Measurements from ENCODE around the gene RCC1.
A peak's percentile ranks its signal among the peaks of the same experiment; 100 is the strongest.
"Not testable (repeated sequence)": the region's sequence is repeated elsewhere in the genome, so short reads cannot be mapped to it uniquely, and the experiment has no call there.

RCC1 gene

DNA sequence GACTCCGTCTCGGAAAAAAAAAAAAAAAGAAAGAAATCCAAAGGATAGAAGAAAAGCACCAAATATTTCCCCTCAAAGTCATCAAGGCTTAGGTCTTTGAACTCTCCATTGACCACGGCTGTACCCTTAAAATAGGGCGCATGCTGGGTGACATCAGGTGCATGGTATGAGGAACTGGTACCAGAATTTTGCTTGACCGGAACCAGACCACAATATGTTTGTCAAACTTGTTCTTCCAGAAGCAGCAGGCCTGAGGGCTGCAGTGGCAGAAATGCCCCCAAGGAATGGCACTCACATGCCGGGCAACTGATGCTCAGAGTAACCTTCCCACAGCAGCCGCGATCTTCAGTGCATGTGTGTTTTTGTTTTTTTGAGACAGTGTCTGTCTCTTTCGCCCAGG, 21.0 kb downstream of the RCC1 start:
- no peak overlapping the region for H3K4me3 ChIP-seq (ENCODE audit: insufficient read length, low read depth)

DNA sequence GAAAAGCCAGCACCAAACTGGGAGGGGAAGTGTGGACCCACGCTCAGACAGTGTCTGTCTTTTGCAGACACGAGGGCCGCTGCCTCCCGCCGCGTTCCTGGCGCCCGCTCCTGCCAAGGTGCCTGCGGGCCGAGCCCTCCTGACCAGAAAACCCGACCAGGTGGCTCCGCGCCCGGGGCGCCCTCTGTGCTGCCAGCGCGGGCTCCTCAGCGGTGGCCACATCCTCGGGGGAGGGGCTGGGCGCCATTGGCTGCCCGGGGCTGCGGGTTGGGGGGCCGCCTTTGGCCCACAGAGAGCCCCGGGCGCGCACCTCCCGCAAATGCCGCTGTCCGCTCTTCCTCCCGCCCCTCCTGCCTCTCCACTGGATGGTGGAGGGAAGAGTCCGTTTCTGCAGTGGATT, 24.6 kb downstream of the RCC1 start:
- H3K36me3 ChIP-seq (ENCODE audit: insufficient read depth, insufficient read length, low read length), result peaks cover 68% of the 10 kb centered on the region
- H3K9me3 ChIP-seq (ENCODE audit: insufficient read depth, low read length), result no peaks in the 10 kb centered on the region
- no peak overlapping the region for H3K4me3 ChIP-seq (ENCODE audit: insufficient read length, low read depth)

More for the DNA sequence above, 21.0 kb downstream of the RCC1 start:
- Histone ChIP-seq H3K4me1 (ENCODE audit: insufficient read depth, insufficient read length) (peaks cover 12% of the 10 kb centered on the region), H3K27me3 (ENCODE audit: insufficient read depth, insufficient read length) (no peaks in the 10 kb centered on the region), H3K9me3 (ENCODE audit: insufficient read depth, low read length) (no peaks in the 10 kb centered on the region), H3K9ac (ENCODE audit: insufficient read length, low read depth) (no peak overlapping the region), H3K36me3 (ENCODE audit: insufficient read depth, insufficient read length, low read length) (peaks cover 76% of the 10 kb centered on the region)
- DNase-seq (ENCODE audit: low read depth, low spot score), result no peak
- TF ChIP-seq YY1 (IDR thresholded peaks at IDR 0.05; ENCODE audit: insufficient read depth, insufficient read length) (no peak), ZNF274 (IDR thresholded peaks at IDR 0.05; ENCODE audit: low read depth, low read length) (no peak), SUZ12 (IDR thresholded peaks at IDR 0.05; ENCODE audit: extremely low read depth, insufficient read depth, insufficient read length) (no peak)

DNA sequence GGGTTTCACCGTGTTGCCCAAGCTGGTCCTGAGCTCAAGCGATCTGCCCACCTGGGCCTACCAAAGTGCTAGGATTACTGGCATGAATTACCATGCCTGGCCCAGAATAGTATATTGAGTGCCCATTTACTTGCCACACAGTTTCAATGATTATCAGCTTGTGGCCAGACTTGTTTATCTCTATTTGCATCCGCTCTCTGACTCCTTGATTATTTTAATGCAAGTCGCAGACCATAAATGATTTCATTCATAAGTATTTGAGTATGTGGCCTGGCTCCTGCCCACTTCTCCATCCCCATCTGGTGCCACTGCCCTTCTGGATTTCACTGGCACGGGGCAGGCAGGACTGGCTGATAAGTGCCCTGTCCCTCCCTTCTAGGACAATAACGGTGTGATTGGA, 28.8 kb downstream of the RCC1 start:
- Histone ChIP-seq H3K9ac (ENCODE audit: insufficient read length, low read depth) (no peak overlapping the region), H3K4me3 (ENCODE audit: insufficient read length, low read depth) (no peak overlapping the region), H3K27me3 (ENCODE audit: insufficient read depth, insufficient read length) (no peaks in the 10 kb centered on the region), H3K9me3 (ENCODE audit: insufficient read depth, low read length) (no peaks in the 10 kb centered on the region), H3K36me3 (ENCODE audit: insufficient read depth, insufficient read length, low read length) (peaks cover 81% of the 10 kb centered on the region), H3K4me1 (ENCODE audit: insufficient read depth, insufficient read length) (no peaks in the 10 kb centered on the region)
- no peak for TF ChIP-seq YY1 (IDR thresholded peaks at IDR 0.05; ENCODE audit: insufficient read depth, insufficient read length)
- no peak for TF ChIP-seq SUZ12 (IDR thresholded peaks at IDR 0.05; ENCODE audit: extremely low read depth, insufficient read depth, insufficient read length)
- no peak for TF ChIP-seq ZNF274 (IDR thresholded peaks at IDR 0.05; ENCODE audit: low read depth, low read length)
- DNase-seq (ENCODE audit: low read depth, low spot score), result no peak

More for the DNA sequence above, 24.6 kb downstream of the RCC1 start:
- peaks cover 3% of the 10 kb centered on the region for H3K4me1 ChIP-seq (ENCODE audit: insufficient read depth, insufficient read length)
- no peak overlapping the region for H3K9ac ChIP-seq (ENCODE audit: insufficient read length, low read depth)
- TF ChIP-seq ZNF274 (IDR thresholded peaks at IDR 0.05; ENCODE audit: low read depth, low read length) (no peak), SUZ12 (IDR thresholded peaks at IDR 0.05; ENCODE audit: extremely low read depth, insufficient read depth, insufficient read length) (no peak), YY1 (IDR thresholded peaks at IDR 0.05; ENCODE audit: insufficient read depth, insufficient read length) (no peak)
- H3K27me3 ChIP-seq (ENCODE audit: insufficient read depth, insufficient read length), result no peaks in the 10 kb centered on the region
- no peak for DNase-seq (ENCODE audit: low read depth, low spot score)

DNA sequence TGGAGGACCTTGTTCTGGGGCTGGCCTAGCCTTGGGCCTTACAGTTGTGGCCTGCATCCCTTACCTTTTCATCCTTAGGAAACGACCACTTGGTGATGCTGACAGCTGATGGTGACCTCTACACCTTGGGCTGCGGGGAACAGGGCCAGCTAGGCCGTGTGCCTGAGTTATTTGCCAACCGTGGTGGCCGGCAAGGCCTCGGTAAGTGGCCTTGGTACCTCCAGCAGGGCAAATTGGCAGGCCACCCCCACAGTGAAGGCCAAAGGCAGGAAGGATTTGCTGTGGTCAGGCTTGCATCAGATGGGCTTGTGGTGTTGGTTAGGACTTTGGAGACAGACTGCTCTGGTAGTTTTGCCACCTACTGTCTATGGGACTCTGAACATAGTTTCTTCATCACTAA, 29.3 kb downstream of the RCC1 start:
- TF ChIP-seq SUZ12 (IDR thresholded peaks at IDR 0.05; ENCODE audit: extremely low read depth, insufficient read depth, insufficient read length) (no peak), ZNF274 (IDR thresholded peaks at IDR 0.05; ENCODE audit: low read depth, low read length) (no peak), YY1 (IDR thresholded peaks at IDR 0.05; ENCODE audit: insufficient read depth, insufficient read length) (no peak)
- Histone ChIP-seq H3K4me1 (ENCODE audit: insufficient read depth, insufficient read length) (no peaks in the 10 kb centered on the region), H3K9me3 (ENCODE audit: insufficient read depth, low read length) (no peaks in the 10 kb centered on the region), H3K9ac (ENCODE audit: insufficient read length, low read depth) (no peak overlapping the region), H3K36me3 (ENCODE audit: insufficient read depth, insufficient read length, low read length) (peaks cover 76% of the 10 kb centered on the region), H3K27me3 (ENCODE audit: insufficient read depth, insufficient read length) (no peaks in the 10 kb centered on the region), H3K4me3 (ENCODE audit: insufficient read length, low read depth) (no peak overlapping the region)
- DNase-seq (ENCODE audit: low read depth, low spot score), result no peak

DNA sequence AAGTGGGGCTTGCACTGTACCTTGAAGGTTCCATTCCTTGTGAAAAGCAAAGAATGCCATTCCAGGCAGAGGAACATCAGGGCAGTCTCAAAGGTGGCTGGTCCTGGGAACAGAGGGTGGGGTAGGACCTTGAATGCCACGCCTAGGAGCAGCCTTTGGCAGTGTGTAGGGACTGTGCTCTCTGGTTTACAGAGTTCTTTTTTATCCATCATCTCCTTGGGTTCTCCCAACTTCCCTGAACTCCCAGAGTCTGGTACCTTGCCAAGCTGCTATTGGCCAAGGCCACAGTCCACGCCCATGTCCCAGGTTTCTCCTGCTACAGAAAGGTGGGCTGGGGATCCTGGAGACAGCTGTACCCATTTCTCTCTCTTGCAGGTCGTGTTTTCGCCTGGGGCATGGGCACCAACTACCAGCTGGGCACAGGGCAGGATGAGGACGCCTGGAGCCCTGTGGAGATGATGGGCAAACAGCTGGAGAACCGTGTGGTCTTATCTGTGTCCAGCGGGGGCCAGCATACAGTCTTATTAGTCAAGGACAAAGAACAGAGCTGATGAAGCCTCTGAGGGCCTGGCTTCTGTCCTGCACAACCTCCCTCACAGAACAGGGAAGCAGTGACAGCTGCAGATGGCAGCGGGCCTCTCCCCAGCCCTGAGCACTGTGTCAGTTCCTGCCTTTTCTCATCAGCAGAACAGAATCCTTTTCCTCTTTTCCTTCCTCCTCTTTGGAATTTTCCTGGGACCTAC, 31.8 kb downstream of the RCC1 start:
- Histone ChIP-seq H3K9me3 (ENCODE audit: insufficient read depth, low read length) (no peaks in the 10 kb centered on the region), H3K9ac (ENCODE audit: insufficient read length, low read depth) (no peak overlapping the region), H3K36me3 (ENCODE audit: insufficient read depth, insufficient read length, low read length) (peaks cover 57% of the 10 kb centered on the region), H3K27me3 (ENCODE audit: insufficient read depth, insufficient read length) (no peaks in the 10 kb centered on the region), H3K4me3 (ENCODE audit: insufficient read length, low read depth) (no peak overlapping the region), H3K4me1 (ENCODE audit: insufficient read depth, insufficient read length) (no peaks in the 10 kb centered on the region)
- TF ChIP-seq SUZ12 (IDR thresholded peaks at IDR 0.05; ENCODE audit: extremely low read depth, insufficient read depth, insufficient read length), result no peak
- no peak for TF ChIP-seq ZNF274 (IDR thresholded peaks at IDR 0.05; ENCODE audit: low read depth, low read length)
- no peak for TF ChIP-seq YY1 (IDR thresholded peaks at IDR 0.05; ENCODE audit: insufficient read depth, insufficient read length)
- no peak for DNase-seq (ENCODE audit: low read depth, low spot score)

DNA sequence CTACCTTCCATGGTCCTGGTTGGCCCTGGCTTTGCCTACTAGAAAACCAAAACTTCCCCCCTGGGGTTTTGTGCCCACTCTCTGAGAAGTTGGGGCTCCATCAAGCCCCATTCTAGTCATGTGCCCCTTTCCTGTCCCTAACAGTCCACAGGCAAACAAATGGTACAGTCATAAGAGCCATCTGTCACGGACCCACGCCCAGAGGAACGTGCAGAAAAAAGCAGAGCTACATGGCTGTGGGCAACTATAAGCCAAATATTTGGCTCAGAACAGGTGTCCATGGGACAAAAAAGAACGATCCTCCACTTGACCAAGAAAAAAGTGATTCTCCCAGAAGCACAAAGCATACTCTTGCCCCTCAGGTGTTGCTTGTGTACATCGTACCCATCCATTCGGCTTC, 32.4 kb downstream of the RCC1 start:
- Histone ChIP-seq H3K9me3 (ENCODE audit: insufficient read depth, low read length) (no peaks in the 10 kb centered on the region), H3K36me3 (ENCODE audit: insufficient read depth, insufficient read length, low read length) (peaks cover 56% of the 10 kb centered on the region), H3K27me3 (ENCODE audit: insufficient read depth, insufficient read length) (no peaks in the 10 kb centered on the region), H3K4me3 (ENCODE audit: insufficient read length, low read depth) (no peak overlapping the region), H3K4me1 (ENCODE audit: insufficient read depth, insufficient read length) (no peaks in the 10 kb centered on the region), H3K9ac (ENCODE audit: insufficient read length, low read depth) (no peak overlapping the region)
- TF ChIP-seq ZNF274 (IDR thresholded peaks at IDR 0.05; ENCODE audit: low read depth, low read length) (no peak), SUZ12 (IDR thresholded peaks at IDR 0.05; ENCODE audit: extremely low read depth, insufficient read depth, insufficient read length) (no peak), YY1 (IDR thresholded peaks at IDR 0.05; ENCODE audit: insufficient read depth, insufficient read length) (no peak)
- no peak for DNase-seq (ENCODE audit: low read depth, low spot score)

DNA sequence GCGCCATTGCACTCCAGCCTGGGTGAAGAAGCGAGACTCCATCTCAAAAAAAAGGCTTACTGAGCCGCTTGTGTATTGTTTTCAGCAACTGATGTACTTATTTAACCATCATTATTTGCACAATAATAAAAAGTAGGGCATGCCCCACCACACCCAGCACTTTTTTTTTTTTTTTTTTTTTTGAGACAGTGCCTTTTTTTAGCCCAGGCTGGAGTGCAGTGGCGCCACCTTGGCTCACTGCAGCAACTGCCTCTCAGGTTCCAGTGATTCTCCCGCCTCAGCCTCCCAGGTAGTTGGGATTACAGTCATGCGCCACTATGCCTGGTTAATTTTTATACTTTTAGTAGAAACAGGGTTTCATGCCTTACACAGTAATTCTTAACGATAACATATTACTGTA, 34.8 kb downstream of the RCC1 start:
- Histone ChIP-seq H3K27me3 (ENCODE audit: insufficient read depth, insufficient read length) (no peaks in the 10 kb centered on the region), H3K9me3 (ENCODE audit: insufficient read depth, low read length) (no peaks in the 10 kb centered on the region), H3K9ac (ENCODE audit: insufficient read length, low read depth) (no peak overlapping the region), H3K36me3 (ENCODE audit: insufficient read depth, insufficient read length, low read length) (peaks cover 42% of the 10 kb centered on the region), H3K4me1 (ENCODE audit: insufficient read depth, insufficient read length) (no peaks in the 10 kb centered on the region), H3K4me3 (ENCODE audit: insufficient read length, low read depth) (no peak overlapping the region)
- peak; percentile 43 for DNase-seq (ENCODE audit: low read depth, low spot score)
- no peak for TF ChIP-seq SUZ12 (IDR thresholded peaks at IDR 0.05; ENCODE audit: extremely low read depth, insufficient read depth, insufficient read length)

DNA sequence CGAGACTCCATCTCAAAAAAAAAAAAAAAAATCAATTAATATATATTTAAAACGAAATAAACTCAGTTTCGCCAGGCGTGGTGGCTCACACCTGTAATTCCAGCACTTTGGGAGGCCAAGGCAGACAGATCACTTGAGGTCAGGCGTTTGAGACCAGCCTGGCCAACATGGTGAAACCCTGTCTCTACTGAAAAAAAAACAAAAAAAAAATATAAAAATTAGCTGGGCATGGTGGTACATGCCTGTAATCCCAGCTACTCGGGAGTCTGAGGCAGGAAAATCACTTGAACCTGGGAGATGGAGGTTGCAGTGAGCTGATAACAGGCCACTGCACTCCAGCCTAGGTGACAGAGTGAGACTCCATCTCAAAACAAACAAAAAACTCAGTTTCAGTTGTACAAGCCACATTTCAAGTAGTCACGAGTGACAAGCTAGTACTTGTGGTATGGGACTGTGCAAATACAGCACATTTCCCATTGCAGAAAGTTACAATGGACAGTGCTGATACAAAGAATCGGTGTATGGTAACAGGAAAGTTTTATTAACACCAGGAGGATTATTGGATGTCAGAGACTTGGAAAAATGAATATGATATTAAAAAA, 35.7 kb downstream of the RCC1 start:
- peaks cover 33% of the 10 kb centered on the region for H3K36me3 ChIP-seq (ENCODE audit: insufficient read depth, insufficient read length, low read length)
- H3K27me3 ChIP-seq (ENCODE audit: insufficient read depth, insufficient read length); H3K9ac ChIP-seq (ENCODE audit: insufficient read length, low read depth); H3K4me1 ChIP-seq (ENCODE audit: insufficient read depth, insufficient read length); H3K4me3 ChIP-seq (ENCODE audit: insufficient read length, low read depth); DNase-seq (ENCODE audit: low read depth, low spot score); H3K9me3 ChIP-seq (ENCODE audit: insufficient read depth, low read length): not testable (repeated sequence)
